ENCODE measurements around the gene NAV1. TPM values are rescaled to one million over a fixed set of nuclear protein-coding genes. Genes with fewer than 3 reads are reported as not detected.

Gene NAV1
- total and polyA plus RNA-seq, 5 experiments from 2014 or later = 0.10 to 3.0 (median 1.9) TPM

DNA sequence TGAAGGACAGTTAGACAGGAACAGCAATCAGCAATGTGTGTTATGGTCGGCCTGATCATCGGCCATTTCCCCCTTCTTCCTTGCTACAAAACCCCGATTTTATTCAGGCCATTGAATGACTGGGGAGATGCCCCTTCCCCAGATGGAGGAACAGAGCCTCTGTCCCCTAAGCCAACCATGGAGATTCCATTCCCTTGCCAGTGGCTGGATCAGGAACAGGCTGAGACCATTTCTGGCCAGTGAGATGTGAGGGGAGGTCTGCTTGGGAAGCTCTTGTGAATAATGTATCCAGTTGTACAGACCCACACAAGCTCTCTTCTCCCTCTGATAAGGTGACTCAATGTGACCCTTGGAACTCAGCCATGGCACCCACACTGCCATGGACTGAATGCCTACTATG lies 39.7 kb upstream of the NAV1 start:
- ATAC-seq (no peak), DNase-seq (no peak)
- POLR2A ChIA-PET = interaction anchor here (1.9 kb wide), 1 partner anchor 13 kb away, joined by 4 read pairs; no protein-coding TSS in a partner anchor
- Mint-ChIP-seq H3K27ac (peak overlapping the region in 1 of 10 donors; percentile 11), H3K36me3 (peaks cover 0 to 25% (median 15%) of the 10 kb centered on the region in 3 donors), H3K4me3 (no peak overlapping the region), H3K9me3 (no peaks in the 10 kb centered on the region), H3K4me1 (peaks cover 8 to 26% (median 17%) of the 10 kb centered on the region in 4 donors), H3K27me3 (no peaks in the 10 kb centered on the region)

DNA sequence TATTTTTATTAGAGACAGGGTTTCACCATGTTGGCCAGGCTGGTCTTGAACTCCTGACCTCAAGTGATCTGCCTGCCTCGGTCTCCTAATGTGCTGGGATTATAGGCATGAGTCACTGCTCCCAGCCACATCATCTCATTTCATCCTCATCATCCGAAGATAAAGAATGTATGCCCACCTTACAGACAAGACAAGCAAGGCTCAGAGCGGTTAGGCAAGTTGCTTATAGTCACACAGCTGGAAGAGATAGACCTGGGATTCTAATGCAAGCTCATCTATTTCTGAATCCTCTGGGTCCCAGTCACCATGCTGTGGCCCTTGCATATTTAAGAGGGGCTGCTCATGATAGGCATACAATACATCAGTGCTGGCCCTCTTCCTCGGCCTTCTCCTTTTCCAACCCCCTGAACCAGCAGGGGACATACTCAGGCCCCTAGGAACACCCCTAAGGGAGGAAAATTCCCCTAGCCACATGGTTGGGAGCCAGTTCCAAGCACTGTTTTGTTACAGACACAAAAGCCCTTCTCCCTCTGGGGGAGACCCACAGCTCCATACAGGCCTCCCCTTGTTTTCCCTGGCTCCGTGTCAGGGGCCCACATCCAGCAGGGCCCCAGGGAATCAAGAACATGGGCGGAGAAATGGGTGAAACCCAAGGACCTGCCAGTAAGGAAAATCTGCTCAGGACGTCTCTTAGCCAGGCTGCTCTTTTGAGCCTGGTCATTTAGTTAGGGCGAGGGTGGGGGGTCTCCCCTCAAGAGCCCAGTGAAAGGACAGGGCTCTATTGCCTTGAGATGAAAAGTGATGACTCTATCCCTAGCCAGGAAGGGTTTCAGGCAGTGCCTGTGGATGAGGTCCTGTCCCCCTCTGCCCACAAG lies 38.9 kb upstream of the NAV1 start:
- DNase-seq = no peak
- POLR2A ChIA-PET = interaction anchor here (1.9 kb wide), 1 partner anchor 14 kb away, joined by 4 read pairs; no protein-coding TSS in a partner anchor
- no peaks in the 10 kb centered on the region for H3K9me3 Mint-ChIP-seq
- H3K4me1 Mint-ChIP-seq = peaks cover 13 to 27% (median 20%) of the 10 kb centered on the region in 4 donors
- no peak for ATAC-seq
- H3K27ac Mint-ChIP-seq = peak overlapping the region in 1 of 10 donors; percentile 11
- H3K27me3 Mint-ChIP-seq = no peaks in the 10 kb centered on the region
- H3K4me3 Mint-ChIP-seq = no peak overlapping the region
- H3K36me3 Mint-ChIP-seq = peaks cover 0 to 17% (median 8%) of the 10 kb centered on the region in 3 donors

GRCh38 chr1:201500670-201501120 lies 38.2 kb upstream of the NAV1 start:
- ATAC-seq = no peak
- no peak overlapping the region for H3K27ac Mint-ChIP-seq
- H3K4me3 Mint-ChIP-seq = no peak overlapping the region
- peaks cover 20 to 33% (median 26%) of the 10 kb centered on the region in 4 donors for H3K4me1 Mint-ChIP-seq
- H3K27me3 Mint-ChIP-seq = no peaks in the 10 kb centered on the region
- peaks cover 0 to 10% (median 3%) of the 10 kb centered on the region in 3 donors for H3K36me3 Mint-ChIP-seq
- no peaks in the 10 kb centered on the region for H3K9me3 Mint-ChIP-seq
- no peak for DNase-seq
- POLR2A ChIA-PET = interaction anchor here (1.9 kb wide), 1 partner anchor 14 kb away, joined by 4 read pairs; no protein-coding TSS in a partner anchor

DNA sequence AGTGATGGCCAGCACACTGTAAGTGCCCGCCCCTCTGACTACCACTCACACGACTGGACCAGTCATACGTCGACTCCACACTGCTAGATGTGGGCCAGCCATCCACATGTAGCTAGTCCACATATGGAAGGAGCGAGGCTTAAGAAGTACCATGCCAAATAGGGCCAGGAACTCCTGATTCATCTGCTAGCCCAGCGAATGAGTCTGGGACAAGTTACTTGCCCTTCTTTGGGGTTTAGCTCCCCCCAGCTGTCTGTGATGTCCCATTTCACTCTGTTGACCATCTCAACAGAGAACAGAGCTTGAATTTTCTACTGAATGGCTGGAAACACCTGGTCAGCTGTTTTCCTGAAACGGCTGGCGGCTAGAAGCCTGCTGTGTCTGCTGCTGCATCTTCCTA lies 37.8 kb upstream of the NAV1 start:
- POLR2A ChIA-PET = interaction anchor here (1.9 kb wide), 1 partner anchor 15 kb away, joined by 4 read pairs; no protein-coding TSS in a partner anchor
- no peak for ATAC-seq
- Mint-ChIP-seq H3K4me3 (no peak overlapping the region), H3K27me3 (no peaks in the 10 kb centered on the region), H3K9me3 (no peaks in the 10 kb centered on the region), H3K27ac (peak overlapping the region in 1 of 10 donors; percentile 13), H3K4me1 (peaks cover 20 to 38% (median 31%) of the 10 kb centered on the region in 4 donors), H3K36me3 (peaks cover 0 to 6% (median 3%) of the 10 kb centered on the region in 3 donors)
- no peak for DNase-seq

GRCh38 chr1:201501812-201502510 lies 37.0 kb upstream of the NAV1 start:
- no peaks in the 10 kb centered on the region for H3K27me3 Mint-ChIP-seq
- DNase-seq (no peak), ATAC-seq (no peak)
- H3K36me3 Mint-ChIP-seq = peaks cover 0 to 3% (median 0%) of the 10 kb centered on the region in 3 donors
- peak overlapping the region in 1 of 10 donors; percentile 10 for H3K27ac Mint-ChIP-seq
- POLR2A ChIA-PET = interaction anchor here (1.1 kb wide), 1 partner anchor 13 kb away, joined by 4 read pairs; no protein-coding TSS in a partner anchor
- no peaks in the 10 kb centered on the region for H3K9me3 Mint-ChIP-seq
- peak overlapping the region in 1 of 10 donors; percentile 18 for H3K4me3 Mint-ChIP-seq
- H3K4me1 Mint-ChIP-seq = peaks cover 20 to 41% (median 35%) of the 10 kb centered on the region in 4 donors

DNA sequence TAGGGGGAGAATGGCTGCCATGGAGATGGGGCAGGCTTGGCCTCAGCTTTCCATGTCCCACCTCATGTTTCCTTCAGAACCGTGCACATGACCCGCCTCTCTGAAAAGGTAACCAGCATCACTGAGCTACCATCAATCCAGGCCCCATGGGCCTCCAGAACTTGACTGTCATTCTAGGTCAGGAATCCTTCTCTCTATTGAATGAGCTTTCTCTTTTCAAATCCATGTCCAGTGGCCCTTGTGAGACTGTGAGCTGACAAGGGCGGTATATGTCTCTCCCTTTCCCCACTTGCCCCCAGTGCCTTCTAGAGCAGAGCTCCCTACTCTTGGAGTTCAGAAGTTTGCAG lies 36.4 kb upstream of the NAV1 start:
- no peak overlapping the region for H3K27ac Mint-ChIP-seq
- no peaks in the 10 kb centered on the region for H3K9me3 Mint-ChIP-seq
- H3K36me3 Mint-ChIP-seq = peaks cover 0 to 3% (median 0%) of the 10 kb centered on the region in 3 donors
- peaks cover 20 to 44% (median 38%) of the 10 kb centered on the region in 4 donors for H3K4me1 Mint-ChIP-seq
- ATAC-seq (no peak), DNase-seq (no peak)
- no peaks in the 10 kb centered on the region for H3K27me3 Mint-ChIP-seq
- POLR2A ChIA-PET = interaction anchor here (1.1 kb wide), 1 partner anchor 13 kb away, joined by 4 read pairs; no protein-coding TSS in a partner anchor
- no peak overlapping the region for H3K4me3 Mint-ChIP-seq

DNA sequence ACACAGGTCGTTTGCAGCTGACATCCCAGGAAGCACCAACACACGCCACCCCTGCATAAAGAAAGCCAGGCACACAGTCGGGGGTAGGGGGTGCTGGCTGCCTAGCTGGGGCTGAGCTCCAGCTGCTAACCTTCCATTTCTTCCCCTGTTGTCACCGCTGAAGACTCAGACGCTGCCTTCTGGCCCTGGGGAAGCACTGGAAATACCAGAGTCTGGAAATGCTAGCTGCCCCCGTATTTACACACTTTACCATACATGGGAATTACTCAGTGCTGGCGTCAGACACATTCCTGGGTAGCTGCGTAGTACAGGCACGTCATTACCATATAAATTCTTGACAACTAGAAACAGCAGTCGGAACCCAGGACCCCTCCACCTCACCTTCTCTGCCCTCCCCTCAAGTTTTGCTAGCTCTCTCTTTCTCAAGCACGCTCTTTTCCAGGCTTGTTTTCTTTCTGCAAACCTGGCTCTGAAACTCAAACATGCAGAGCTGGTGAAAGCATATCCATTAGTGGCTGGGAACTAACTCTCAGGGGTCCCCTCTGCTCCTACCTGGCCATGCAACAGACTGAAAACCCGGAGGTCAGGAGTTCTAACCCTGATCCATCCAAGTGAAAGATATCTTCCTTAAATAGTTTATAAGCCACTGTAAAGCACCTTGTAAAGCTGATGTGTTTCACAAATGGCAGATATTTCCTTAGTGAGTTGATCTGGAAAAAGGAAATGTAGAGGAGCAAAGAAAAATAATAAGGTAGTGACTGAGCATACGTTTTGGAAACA lies 35.3 kb upstream of the NAV1 start:
- ATAC-seq (no peak), DNase-seq (no peak)
- no peak overlapping the region for H3K27ac Mint-ChIP-seq
- peaks cover 17 to 49% (median 43%) of the 10 kb centered on the region in 4 donors for H3K4me1 Mint-ChIP-seq
- H3K27me3 Mint-ChIP-seq = no peaks in the 10 kb centered on the region
- no peaks in the 10 kb centered on the region for H3K9me3 Mint-ChIP-seq
- no peaks in the 10 kb centered on the region for H3K36me3 Mint-ChIP-seq
- POLR2A ChIA-PET = interaction anchor here (1.3 kb wide), 1 partner anchor 10 kb away, joined by 4 read pairs; no protein-coding TSS in a partner anchor
- H3K4me3 Mint-ChIP-seq = no peak overlapping the region

DNA sequence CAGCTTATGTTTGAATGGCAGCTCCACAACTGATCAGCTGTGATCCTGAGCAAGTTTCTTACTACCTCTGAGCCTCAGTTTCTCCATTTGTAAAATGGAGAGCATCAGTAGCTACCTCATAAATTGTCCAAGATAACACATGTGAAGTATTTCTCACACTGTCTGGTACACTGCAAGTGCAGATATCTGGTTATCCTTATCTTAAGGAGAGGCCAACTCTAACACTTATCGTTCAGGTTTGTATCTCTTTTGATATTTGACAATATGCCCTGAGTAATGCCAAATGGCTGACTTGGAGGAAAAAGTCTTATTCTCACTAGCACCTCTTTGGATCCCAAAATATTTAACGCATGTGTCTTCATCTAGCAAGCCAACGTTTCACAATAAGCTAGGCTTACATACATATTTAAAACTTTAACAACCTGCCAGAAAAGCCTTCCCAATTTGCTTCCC lies 34.7 kb upstream of the NAV1 start:
- DNase-seq (no peak), ATAC-seq (no peak)
- Mint-ChIP-seq H3K9me3 (no peaks in the 10 kb centered on the region), H3K27ac (no peak overlapping the region), H3K27me3 (no peaks in the 10 kb centered on the region), H3K4me1 (peaks cover 17 to 54% (median 49%) of the 10 kb centered on the region in 4 donors), H3K4me3 (no peak overlapping the region), H3K36me3 (no peaks in the 10 kb centered on the region)
- POLR2A ChIA-PET = interaction anchor here (1.3 kb wide), 1 partner anchor 9 kb away, joined by 4 read pairs; no protein-coding TSS in a partner anchor

GRCh38 chr1:201504799-201505502 lies 34.0 kb upstream of the NAV1 start:
- H3K4me1 Mint-ChIP-seq = peaks cover 20 to 58% (median 54%) of the 10 kb centered on the region in 4 donors
- H3K4me3 Mint-ChIP-seq = peak overlapping the region; percentile 87 to 95 (median 92)
- H3K27me3 Mint-ChIP-seq = no peaks in the 10 kb centered on the region
- POLR2A ChIA-PET = interaction anchor here (3.5 kb wide), 1 partner anchor 22 kb away, joined by 24 read pairs; no protein-coding TSS in a partner anchor
- no peaks in the 10 kb centered on the region for H3K9me3 Mint-ChIP-seq
- no peak for DNase-seq
- no peak for ATAC-seq
- H3K27ac Mint-ChIP-seq = peak overlapping the region in 5 of 10 donors; percentile 4 to 93 (median 90)
- peaks cover 0 to 2% (median 0%) of the 10 kb centered on the region in 3 donors for H3K36me3 Mint-ChIP-seq

- Mint-ChIP-seq H3K4me1 (peaks cover 22 to 60% (median 54%) of the 10 kb centered on the region in 4 donors), H3K27me3 (no peaks in the 10 kb centered on the region), H3K9me3 (no peaks in the 10 kb centered on the region), H3K36me3 (peaks cover 0 to 2% (median 0%) of the 10 kb centered on the region in 3 donors), H3K27ac (peak overlapping the region in 8 of 10 donors; percentile 72 to 94 (median 91)), H3K4me3 (peak overlapping the region; percentile 87 to 95 (median 92))
- DNase-seq (no peak), ATAC-seq (no peak)
- POLR2A ChIA-PET = interaction anchor here (3.5 kb wide), 1 partner anchor 23 kb away, joined by 24 read pairs; no protein-coding TSS in a partner anchor
Observed at GRCh38 chr1:201505503-201505890, 33.4 kb upstream of the NAV1 start.

- peaks cover 22 to 60% (median 51%) of the 10 kb centered on the region in 4 donors for H3K4me1 Mint-ChIP-seq
- POLR2A ChIA-PET = interaction anchor here (3.5 kb wide), 1 partner anchor 23 kb away, joined by 24 read pairs; no protein-coding TSS in a partner anchor
Observed at GRCh38 chr1:201506092-201506491, 32.8 kb upstream of the NAV1 start.

More at GRCh38 chr1:201506092-201506491, 32.8 kb upstream of the NAV1 start:
- H3K4me3 Mint-ChIP-seq = peak overlapping the region; percentile 87 to 95 (median 92)
- DNase-seq (no peak), ATAC-seq (no peak)
- H3K27ac Mint-ChIP-seq = peak overlapping the region; percentile 72 to 94 (median 92)
- H3K27me3 Mint-ChIP-seq = no peaks in the 10 kb centered on the region
- H3K36me3 Mint-ChIP-seq = peaks cover 0 to 2% (median 0%) of the 10 kb centered on the region in 3 donors
- H3K9me3 Mint-ChIP-seq = no peaks in the 10 kb centered on the region
